ENCODE data around the gene BDP1. TPM values are rescaled to one million over a fixed set of nuclear protein-coding genes. Genes with fewer than 3 reads are reported as not detected.
"Not testable (repeated sequence)": the region's sequence is repeated elsewhere in the genome, so short reads cannot be mapped to it uniquely, and the experiment has no call there.

BDP1 gene
- total RNA-seq, 4 donors from 2014 or later = 30.9 to 69.1 (median 47.5) TPM

GRCh38 chr5:71573591-71573990, 118.1 kb downstream of the BDP1 start:
- H3K4me3 ChIP-seq = no peak overlapping the region
- TF ChIP-seq EP300 (IDR thresholded peaks at IDR 0.05; ENCODE audit: low read depth) (no peak), POLR2A (IDR thresholded peaks at IDR 0.05) (no peak), CTCF (IDR thresholded peaks at IDR 0.05) (no peak), POLR2AphosphoS5 (IDR thresholded peaks at IDR 0.05) (no peak)
- H3K27me3 ChIP-seq = no peaks in the 10 kb centered on the region
- H3K36me3 ChIP-seq = no peaks in the 10 kb centered on the region
- intact Hi-C loops (cut with DNase I; ENCODE audit: low total_unique reads) = no loop called here
- WGBS, 2 donors (ENCODE audit: low coverage in 1 of 2) = 90 to 100% methylated on average over 2 to 7 of the region's 7 CpGs
- H3K4me1 ChIP-seq = no peaks in the 10 kb centered on the region
- no peak overlapping the region for H3K27ac ChIP-seq
- in situ Hi-C loops (cut with MboI; ENCODE audit: low pct_ligation_motif_present in 1 of 4, low pct_unique_long_range_greater_than_20kb in 1 of 4, low sequenced_read_pairs in 3 of 4) = no loop called here
- H3K9me3 ChIP-seq = no peaks in the 10 kb centered on the region
- no peak for DNase-seq

- H3K36me3 ChIP-seq; H3K9me3 ChIP-seq; intact Hi-C loops (cut with DNase I; ENCODE audit: low total_unique reads); H3K4me3 ChIP-seq; H3K27me3 ChIP-seq; DNase-seq; in situ Hi-C loops (cut with MboI; ENCODE audit: low pct_ligation_motif_present in 1 of 4, low pct_unique_long_range_greater_than_20kb in 1 of 4, low sequenced_read_pairs in 3 of 4); H3K4me1 ChIP-seq; H3K27ac ChIP-seq: not testable (repeated sequence)
- 97% methylated on average over 4 of the region's 4 CpGs for WGBS, 2 donors (ENCODE audit: low coverage in 1 of 2)
These were observed 120.1 kb downstream of the BDP1 start for GRCh38 chr5:71575588-71575987.

- 95 to 100% methylated on average over 3 of the region's 3 CpGs for WGBS, 2 donors (ENCODE audit: low coverage in 1 of 2)
- no peak overlapping the region for H3K27ac ChIP-seq
- in situ Hi-C loops (cut with MboI; ENCODE audit: low pct_ligation_motif_present in 1 of 4, low pct_unique_long_range_greater_than_20kb in 1 of 4, low sequenced_read_pairs in 3 of 4) = no loop called here
- intact Hi-C loops (cut with DNase I; ENCODE audit: low total_unique reads) = no loop called here
- no peaks in the 10 kb centered on the region for H3K36me3 ChIP-seq
- TF ChIP-seq POLR2AphosphoS5 (IDR thresholded peaks at IDR 0.05) (no peak), POLR2A (IDR thresholded peaks at IDR 0.05) (no peak), CTCF (IDR thresholded peaks at IDR 0.05) (no peak), EP300 (IDR thresholded peaks at IDR 0.05; ENCODE audit: low read depth) (no peak)
- no peaks in the 10 kb centered on the region for H3K4me1 ChIP-seq
- no peak for DNase-seq
- no peak overlapping the region for H3K4me3 ChIP-seq
- no peaks in the 10 kb centered on the region for H3K27me3 ChIP-seq
- no peaks in the 10 kb centered on the region for H3K9me3 ChIP-seq
These were observed 120.8 kb downstream of the BDP1 start for GRCh38 chr5:71576241-71576640.

GRCh38 chr5:71577839-71578238, 122.4 kb downstream of the BDP1 start:
- intact Hi-C loops (cut with DNase I; ENCODE audit: low total_unique reads); H3K4me1 ChIP-seq; DNase-seq; H3K36me3 ChIP-seq; in situ Hi-C loops (cut with MboI; ENCODE audit: low pct_ligation_motif_present in 1 of 4, low pct_unique_long_range_greater_than_20kb in 1 of 4, low sequenced_read_pairs in 3 of 4); H3K27me3 ChIP-seq; H3K27ac ChIP-seq; H3K4me3 ChIP-seq; H3K9me3 ChIP-seq: not testable (repeated sequence)
- 80 to 96% methylated on average over 4 to 6 of the region's 6 CpGs for WGBS, 2 donors (ENCODE audit: low coverage in 1 of 2)

GRCh38 chr5:71582945-71583584, 127.6 kb downstream of the BDP1 start:
- no peak for DNase-seq
- Histone ChIP-seq H3K27ac (no peak overlapping the region), H3K36me3 (no peaks in the 10 kb centered on the region), H3K27me3 (no peaks in the 10 kb centered on the region), H3K4me3 (no peak overlapping the region), H3K9me3 (no peaks in the 10 kb centered on the region), H3K4me1 (peaks cover 2 to 10% (median 8%) of the 10 kb centered on the region in 4 donors)
- in situ Hi-C loops (cut with MboI; ENCODE audit: low pct_ligation_motif_present in 1 of 4, low pct_unique_long_range_greater_than_20kb in 1 of 4, low sequenced_read_pairs in 3 of 4) (no loop called here), intact Hi-C loops (cut with DNase I; ENCODE audit: low total_unique reads) (no loop called here)
- WGBS, 2 donors (ENCODE audit: low coverage in 1 of 2) = 84 to 91% methylated on average over 4 of the region's 4 CpGs
- TF ChIP-seq EP300 (IDR thresholded peaks at IDR 0.05; ENCODE audit: low read depth) (no peak), POLR2A (IDR thresholded peaks at IDR 0.05) (no peak), CTCF (IDR thresholded peaks at IDR 0.05) (no peak), POLR2AphosphoS5 (IDR thresholded peaks at IDR 0.05) (no peak)
